Keratinocyte (primary cell): ENCODE results near the gene VWC2L. TPM values are rescaled to one million over a fixed set of nuclear protein-coding genes. Genes with fewer than 3 reads are reported as not detected.

Experiments used
- DNase-seq: peaks from one replicate; pipeline ENCODE4 v3.0.0-alpha.2; 2011; ENCODE audit warnings: low read depth, missing footprints, low spot score
- FAIRE-seq: peaks from 2 replicates; lab custom pipeline; 2011; peaks lifted over from hg19 to GRCh38; lab: Jason Lieb, UNC
- H2AFZ ChIP-seq: 2 replicates; pipeline ENCODE4 v1.6.0; 2012; ENCODE audit warnings: low read length, control low read depth, inconsistent platforms; ENCODE audit not compliant: control insufficient read depth
- H3K27ac ChIP-seq: 2 replicates; pipeline ENCODE4 v1.5.1; 2011; ENCODE audit warnings: low read length; ENCODE audit not compliant: control insufficient read depth, insufficient read depth
- H3K27me3 ChIP-seq: 3 replicates; pipeline ENCODE4 v1.6.0; 2011; ENCODE audit warnings: low read length; ENCODE audit not compliant: control insufficient read depth, insufficient read depth; ENCODE audit errors: extremely low read depth
- H3K36me3 ChIP-seq, 2 experiments: 2 replicates in 1 of 2; 3 replicates in 1 of 2; pipeline ENCODE4 v1.5.1; 2011; ENCODE audit warnings: low read length in 2 of 2, mild to moderate bottlenecking in 1 of 2; ENCODE audit not compliant: control insufficient read depth in 2 of 2, insufficient read depth in 2 of 2; ENCODE audit errors: extremely low read depth in 1 of 2
- H3K4me1 ChIP-seq: 3 replicates; pipeline ENCODE4 v1.5.1; 2011; ENCODE audit warnings: low read length; ENCODE audit not compliant: control insufficient read depth, insufficient read depth; ENCODE audit errors: extremely low read depth
- H3K4me2 ChIP-seq: 3 replicates; pipeline ENCODE4 v1.6.0; 2011; ENCODE audit warnings: low read depth, low read length; ENCODE audit not compliant: control insufficient read depth, insufficient read depth; ENCODE audit errors: extremely low read depth
- H3K4me3 ChIP-seq, 3 experiments: fragments of 200-600 bp in 1 of 3; sonication (generic) in 1 of 3; 2 replicates in 2 of 3; 3 replicates in 1 of 3; pipeline ENCODE4 v1.5.1; 2011 to 2016; ENCODE audit warnings: low read length in 3 of 3, mild to moderate bottlenecking in 3 of 3, control low read depth in 2 of 3, inconsistent platforms in 1 of 3, low read depth in 1 of 3, mixed read lengths in 1 of 3, mixed run types in 1 of 3, moderate library complexity in 1 of 3; ENCODE audit not compliant: control insufficient read depth in 2 of 3, insufficient read depth in 2 of 3; ENCODE audit errors: extremely low read depth in 1 of 3
- H3K79me2 ChIP-seq: 2 replicates; pipeline ENCODE4 v1.6.0; 2012; ENCODE audit warnings: low read length; ENCODE audit not compliant: control insufficient read depth, insufficient read depth
- H3K9ac ChIP-seq: 3 replicates; pipeline ENCODE4 v1.6.0; 2011; ENCODE audit warnings: low read length; ENCODE audit not compliant: control insufficient read depth, insufficient read depth; ENCODE audit errors: extremely low read depth
- H3K9me1 ChIP-seq: 3 replicates; pipeline ENCODE4 v1.6.0; 2011; ENCODE audit warnings: low read length; ENCODE audit not compliant: control insufficient read depth, insufficient read depth; ENCODE audit errors: extremely low read depth
- H3K9me3 ChIP-seq: 2 replicates; pipeline ENCODE4 v1.5.1; 2012; ENCODE audit warnings: low read depth, low read length; ENCODE audit not compliant: control insufficient read depth
- H4K20me1 ChIP-seq: 3 replicates; pipeline ENCODE4 v1.6.0; 2011; ENCODE audit warnings: low read length; ENCODE audit not compliant: control insufficient read depth, insufficient read depth; ENCODE audit errors: extremely low read depth
- EZH2 ChIP-seq: IDR thresholded peaks from one replicate; pipeline ENCODE4 v1.6.1; 2012; ENCODE audit warnings: inconsistent platforms, mild to moderate bottlenecking, low read length, moderate library complexity
- dilution Hi-C: fragments of 300-500 bp; cut with MboI; formaldehyde crosslinking; loops from one replicate; pipeline ENCODE4 v1.7.0; 2020; ENCODE audit warnings: low sequenced_read_pairs; ENCODE audit not compliant: extremely low pct_ligation_motif_present
- polyA plus RNA-seq, 5 experiments: library from polyadenylated mRNA; depleted of rRNA in 3 of 5; stranded (reverse) in 3 of 5; stranded (forward) in 1 of 5; unstranded in 1 of 5; fragments of >200 nt; gene quantifications; 1 replicate in 1 of 5; 2 replicates in 3 of 5; 3 replicates in 1 of 5; pipeline versions ENCODE4 v1.2.1 to v1.2.3, GENCODE V29; 2011 to 2012; ENCODE audit warnings: missing spikeins in 2 of 5, low read depth in 1 of 5, low replicate concordance in 1 of 5
- TF ChIP-seq, protein P1 (sequence below), 3 experiments: IDR thresholded peaks in 1 of 3; conservative IDR thresholded peaks in 1 of 3; optimal IDR thresholded peaks in 1 of 3; 2 replicates in 2 of 3; 3 replicates in 1 of 3; pipeline versions ENCODE3 to v1.5.1; 2011; ENCODE audit warnings: low read length in 3 of 3, mild to moderate bottlenecking in 3 of 3, moderate library complexity in 2 of 3, control low read depth in 1 of 3, inconsistent platforms in 1 of 3; ENCODE audit not compliant: insufficient read depth in 2 of 3; ENCODE audit errors: extremely low read depth in 1 of 3

Gene VWC2L
- polyA plus RNA-seq, 1 donor (not counting 4 experiments of a cell fraction or from before 2014, with no cell fraction given): not detected

DNA sequence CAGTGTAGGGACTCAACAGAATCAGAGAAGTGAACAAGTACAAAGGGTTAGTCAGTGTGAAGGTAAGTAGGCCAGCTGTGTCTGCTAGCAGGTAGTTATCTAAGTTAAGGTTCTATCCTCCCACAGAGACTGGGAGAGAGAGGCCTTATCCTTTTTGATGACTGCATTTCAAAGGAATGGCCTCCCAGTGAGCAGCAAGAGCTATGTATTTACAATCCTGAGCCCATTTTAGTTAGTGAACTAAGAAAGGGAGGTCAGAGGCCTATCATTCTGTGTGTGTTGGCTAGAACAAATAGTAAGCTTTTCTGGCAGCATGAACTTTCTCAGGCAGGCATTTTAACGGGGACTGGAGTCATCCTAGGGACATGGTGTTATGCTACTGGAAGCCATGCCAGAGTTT, 182.9 kb downstream of the VWC2L start:
- no peak for TF ChIP-seq EZH2
- TF ChIP-seq, protein P1, sequence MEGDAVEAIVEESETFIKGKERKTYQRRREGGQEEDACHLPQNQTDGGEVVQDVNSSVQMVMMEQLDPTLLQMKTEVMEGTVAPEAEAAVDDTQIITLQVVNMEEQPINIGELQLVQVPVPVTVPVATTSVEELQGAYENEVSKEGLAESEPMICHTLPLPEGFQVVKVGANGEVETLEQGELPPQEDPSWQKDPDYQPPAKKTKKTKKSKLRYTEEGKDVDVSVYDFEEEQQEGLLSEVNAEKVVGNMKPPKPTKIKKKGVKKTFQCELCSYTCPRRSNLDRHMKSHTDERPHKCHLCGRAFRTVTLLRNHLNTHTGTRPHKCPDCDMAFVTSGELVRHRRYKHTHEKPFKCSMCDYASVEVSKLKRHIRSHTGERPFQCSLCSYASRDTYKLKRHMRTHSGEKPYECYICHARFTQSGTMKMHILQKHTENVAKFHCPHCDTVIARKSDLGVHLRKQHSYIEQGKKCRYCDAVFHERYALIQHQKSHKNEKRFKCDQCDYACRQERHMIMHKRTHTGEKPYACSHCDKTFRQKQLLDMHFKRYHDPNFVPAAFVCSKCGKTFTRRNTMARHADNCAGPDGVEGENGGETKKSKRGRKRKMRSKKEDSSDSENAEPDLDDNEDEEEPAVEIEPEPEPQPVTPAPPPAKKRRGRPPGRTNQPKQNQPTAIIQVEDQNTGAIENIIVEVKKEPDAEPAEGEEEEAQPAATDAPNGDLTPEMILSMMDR (optimal IDR thresholded peaks at IDR 0.05 in 1 of 3, IDR thresholded peaks at IDR 0.05 in 1 of 3, conservative IDR thresholded peaks at IDR 0.05 in 1 of 3; ENCODE audit: extremely low read depth in 1 of 3, insufficient read depth in 2 of 3, low read length in 3 of 3): no peak
- H3K27me3 ChIP-seq: no peaks in the 10 kb centered on the region
- H4K20me1 ChIP-seq: no peaks in the 10 kb centered on the region
- H3K9me3 ChIP-seq: no peaks in the 10 kb centered on the region
- H3K9me1 ChIP-seq: no peaks in the 10 kb centered on the region
- no peak overlapping the region for H2AFZ ChIP-seq
- no peaks in the 10 kb centered on the region for H3K36me3 ChIP-seq
- dilution Hi-C loops: no loop called here
- H3K9ac ChIP-seq: no peak overlapping the region
- no peaks in the 10 kb centered on the region for H3K4me1 ChIP-seq
- H3K79me2 ChIP-seq: no peaks in the 10 kb centered on the region
- DNase-seq: no peak
- no peak for FAIRE-seq
- no peak overlapping the region for H3K4me3 ChIP-seq
- no peak overlapping the region for H3K27ac ChIP-seq
- no peak overlapping the region for H3K4me2 ChIP-seq

- Histone ChIP-seq H3K36me3 (no peaks in the 10 kb centered on the region), H4K20me1 (no peaks in the 10 kb centered on the region), H3K27ac (no peak overlapping the region), H3K27me3 (no peaks in the 10 kb centered on the region), H3K4me3 (no peak overlapping the region), H3K9me3 (no peaks in the 10 kb centered on the region), H3K79me2 (no peaks in the 10 kb centered on the region), H3K9me1 (no peaks in the 10 kb centered on the region), H2AFZ (no peak overlapping the region), H3K4me2 (no peak overlapping the region), H3K9ac (no peak overlapping the region), H3K4me1 (no peaks in the 10 kb centered on the region)
- DNase-seq (no peak), FAIRE-seq (no peak)
- TF ChIP-seq EZH2: no peak
- TF ChIP-seq, protein P1 (optimal IDR thresholded peaks at IDR 0.05 in 1 of 3, IDR thresholded peaks at IDR 0.05 in 1 of 3, conservative IDR thresholded peaks at IDR 0.05 in 1 of 3; ENCODE audit: extremely low read depth in 1 of 3, insufficient read depth in 2 of 3, low read length in 3 of 3): no peak
- dilution Hi-C loops: no loop called here
These were observed 191.2 kb downstream of the VWC2L start for GRCh38 chr2:214601852-214602633.
